GM18861 (cell line): Measurements from ENCODE around the gene CMIP.
A peak's percentile ranks its signal among the peaks of the same experiment; 100 is the strongest.

Experiments used
- ATAC-seq: cut with Tn5 transposase; IDR thresholded peaks from one replicate; pipeline ENCODE4 v1.9.1; 2021; ENCODE audit not compliant: unreplicated experiment

CMIP gene

GRCh38 chr16:81477697-81478693, 33.4 kb downstream of the CMIP start:
- no peak for ATAC-seq

- peak; percentile 31 for ATAC-seq
Measured at GRCh38 chr16:81478876-81479511, 34.4 kb downstream of the CMIP start.

- ATAC-seq: no peak
Measured at GRCh38 chr16:81480606-81481206, 36.1 kb downstream of the CMIP start.

GRCh38 chr16:81481207-81481821, 36.7 kb downstream of the CMIP start:
- ATAC-seq: peak; percentile 85

GRCh38 chr16:81482329-81483063, 37.9 kb downstream of the CMIP start:
- no peak for ATAC-seq

GRCh38 chr16:81483064-81483969, 38.7 kb downstream of the CMIP start:
- ATAC-seq: no peak

GRCh38 chr16:81483970-81484595, 39.5 kb downstream of the CMIP start:
- ATAC-seq: no peak

- ATAC-seq: no peak
Measured at GRCh38 chr16:81484908-81485624, 40.5 kb downstream of the CMIP start.

GRCh38 chr16:81485824-81486539, 41.4 kb downstream of the CMIP start:
- ATAC-seq: no peak

GRCh38 chr16:81486540-81487061, 42.0 kb downstream of the CMIP start:
- ATAC-seq: no peak

- no peak for ATAC-seq
Measured at GRCh38 chr16:81487301-81487720, 42.7 kb downstream of the CMIP start.

GRCh38 chr16:81488687-81489411, 44.2 kb downstream of the CMIP start:
- ATAC-seq: no peak

GRCh38 chr16:81489547-81490267, 45.1 kb downstream of the CMIP start:
- no peak for ATAC-seq

GRCh38 chr16:81491541-81492188, 47.1 kb downstream of the CMIP start:
- ATAC-seq: no peak

GRCh38 chr16:81492311-81492761, 47.7 kb downstream of the CMIP start:
- ATAC-seq: no peak
